Kidney capillary endothelial cell (primary cell): ENCODE results near the gene KRT1.

Experiments used
- DNase-seq: peaks from one replicate; pipeline ENCODE4 v3.0.0-alpha.2; 2018; ENCODE audit warnings: low spot score

KRT1 gene

DNA sequence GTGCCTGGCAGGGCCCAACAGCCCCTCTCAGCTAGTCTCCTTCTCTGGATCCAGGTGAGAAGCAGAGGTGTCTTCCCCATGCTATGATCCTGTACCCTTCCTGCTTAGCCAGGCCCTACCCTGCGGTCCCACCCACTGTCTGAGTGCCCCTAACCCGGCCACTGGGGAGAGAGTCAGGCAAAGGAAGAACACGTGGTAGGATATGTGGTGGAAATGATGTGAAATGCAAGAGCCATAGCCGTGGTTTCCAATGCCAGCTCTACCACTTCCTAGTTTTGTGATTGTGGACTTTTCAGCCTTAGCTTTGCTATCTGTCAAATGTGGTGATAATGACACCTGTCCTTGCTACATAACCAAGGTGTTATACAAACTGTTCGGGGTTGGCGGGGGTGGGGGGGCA, 44.0 kb downstream of the KRT1 start:
- no peak for DNase-seq

DNA sequence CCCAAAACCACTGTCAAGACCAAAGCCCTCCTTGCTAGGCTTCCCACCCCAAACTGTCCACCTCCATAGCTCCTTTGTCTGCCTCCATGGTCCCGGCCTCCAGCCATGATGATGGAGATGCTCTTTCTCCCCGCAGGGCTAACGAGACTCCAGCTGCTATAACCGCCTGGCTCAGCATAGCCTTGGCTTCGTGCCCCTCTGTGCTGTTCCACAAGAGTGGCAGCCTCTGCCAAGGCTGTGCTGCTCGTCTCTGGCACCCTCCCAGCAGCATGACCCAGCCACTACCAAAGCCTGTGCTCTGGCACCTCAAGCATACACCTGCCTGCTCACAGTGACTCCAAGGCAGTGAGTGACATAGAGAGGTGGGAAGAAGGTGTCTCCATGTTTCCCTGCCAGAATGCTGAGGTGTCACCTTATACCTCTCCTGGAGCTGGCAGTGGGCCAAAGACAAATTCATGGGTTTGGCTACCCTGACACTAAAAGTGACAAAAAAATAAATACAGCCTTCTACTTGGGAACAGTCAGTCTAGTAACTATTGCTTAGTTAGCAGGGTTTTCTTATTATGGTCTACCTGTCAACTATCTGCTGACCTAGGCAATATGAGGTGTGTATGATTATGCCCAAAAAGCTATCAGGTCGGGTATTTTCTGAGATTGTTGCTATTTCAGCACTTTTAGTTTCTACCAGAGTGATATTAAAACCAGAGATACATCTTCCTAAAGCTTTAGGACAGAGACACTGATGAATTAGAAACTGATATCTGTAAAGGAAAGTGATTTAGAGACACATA, 45.7 kb downstream of the KRT1 start:
- DNase-seq: no peak

DNA sequence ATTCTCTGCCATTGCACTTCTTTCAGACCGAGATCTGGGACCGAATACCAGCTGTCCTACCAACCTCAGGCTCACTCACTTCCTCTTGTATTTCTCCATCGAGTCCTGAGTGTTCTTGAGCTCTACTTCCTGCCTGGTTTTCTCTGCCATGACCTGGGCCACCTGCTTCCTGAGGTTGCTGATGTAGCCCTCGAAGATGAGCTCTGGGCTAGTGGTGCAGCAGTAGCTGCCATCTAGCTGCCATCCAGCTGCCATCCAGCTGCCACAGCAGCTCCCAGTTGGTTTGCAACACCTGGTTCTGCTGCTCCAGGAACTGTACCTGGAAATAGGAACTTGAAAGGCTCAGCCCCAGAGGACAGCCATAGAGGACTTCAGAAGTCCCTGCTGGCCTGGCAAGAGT, 46.8 kb downstream of the KRT1 start:
- no peak for DNase-seq

DNA sequence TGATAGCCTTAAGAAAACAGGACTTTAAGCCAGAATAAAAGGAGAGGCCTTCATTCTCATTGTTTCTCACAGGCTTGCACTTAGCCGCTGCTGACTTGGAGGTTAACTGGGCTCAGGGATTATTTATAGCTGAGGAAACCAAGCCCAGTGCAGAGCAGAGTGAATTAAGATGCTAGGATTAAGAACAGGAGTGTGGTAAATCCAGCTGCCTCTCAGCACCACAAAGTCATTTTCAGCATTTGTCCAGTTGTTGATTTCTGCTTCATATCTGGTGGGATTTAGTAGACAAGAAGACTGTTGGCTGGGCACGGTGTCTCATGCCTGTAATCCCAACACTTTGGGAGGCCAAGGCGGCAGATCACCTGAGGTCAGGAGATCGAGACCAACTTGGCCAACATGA, 47.6 kb downstream of the KRT1 start:
- DNase-seq: no peak

DNA sequence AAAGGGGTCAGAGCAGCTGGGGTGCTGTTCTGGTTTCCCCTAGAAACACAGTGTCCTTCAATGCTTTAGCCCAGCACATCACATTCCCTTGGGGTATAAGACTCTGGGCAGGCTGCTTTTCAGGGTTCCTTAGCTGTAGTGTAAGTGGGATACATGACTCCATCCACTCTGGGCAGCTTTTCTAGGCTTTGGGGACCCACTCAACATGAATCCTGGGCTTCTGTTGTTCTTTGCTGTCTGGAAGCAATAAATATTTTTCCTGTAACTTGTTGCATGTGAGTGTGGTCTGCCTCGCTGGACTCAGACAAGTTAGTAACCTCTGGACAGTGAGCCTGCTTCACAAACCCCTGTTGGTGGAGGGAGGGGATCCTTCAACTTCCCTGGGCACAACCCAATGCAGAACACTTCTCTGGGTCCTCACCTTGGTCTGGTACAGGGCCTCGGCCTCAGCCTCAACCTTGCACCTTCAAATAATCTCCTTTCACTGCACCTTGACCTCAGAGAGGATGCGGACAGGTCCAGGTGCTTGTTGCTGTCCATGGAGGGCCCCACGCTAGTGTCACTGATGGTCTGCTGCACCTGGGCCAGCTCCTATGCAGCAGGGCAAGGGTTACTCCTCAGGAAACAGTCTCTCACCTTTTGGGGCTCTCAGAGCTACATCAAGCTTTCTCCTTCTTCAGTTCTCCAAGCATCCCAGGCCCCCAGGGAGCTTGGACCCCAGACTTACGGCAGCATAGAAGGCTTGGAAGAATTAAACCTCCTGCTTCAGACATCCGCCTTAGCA, 48.3 kb downstream of the KRT1 start:
- DNase-seq: no peak

DNA sequence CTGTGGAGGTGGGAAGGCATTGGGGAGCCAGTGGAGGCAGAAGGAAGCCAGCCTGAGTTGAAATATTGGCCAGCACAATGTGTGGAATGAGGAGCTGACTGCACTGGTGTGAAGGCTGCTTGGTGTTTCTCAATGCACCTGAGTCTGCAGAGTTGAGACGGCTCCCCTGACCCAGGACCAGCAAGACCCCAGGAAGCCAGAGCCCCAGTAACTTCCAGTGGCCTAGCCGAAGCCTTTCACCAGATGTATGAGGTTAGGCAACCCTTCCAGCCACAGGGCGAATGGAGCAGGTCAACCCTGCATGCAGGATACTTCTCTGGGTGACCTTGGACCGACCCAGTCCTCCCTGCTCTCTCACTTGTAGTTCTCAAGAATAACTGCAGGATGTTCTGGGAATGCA, 48.9 kb downstream of the KRT1 start:
- DNase-seq: no peak

DNA sequence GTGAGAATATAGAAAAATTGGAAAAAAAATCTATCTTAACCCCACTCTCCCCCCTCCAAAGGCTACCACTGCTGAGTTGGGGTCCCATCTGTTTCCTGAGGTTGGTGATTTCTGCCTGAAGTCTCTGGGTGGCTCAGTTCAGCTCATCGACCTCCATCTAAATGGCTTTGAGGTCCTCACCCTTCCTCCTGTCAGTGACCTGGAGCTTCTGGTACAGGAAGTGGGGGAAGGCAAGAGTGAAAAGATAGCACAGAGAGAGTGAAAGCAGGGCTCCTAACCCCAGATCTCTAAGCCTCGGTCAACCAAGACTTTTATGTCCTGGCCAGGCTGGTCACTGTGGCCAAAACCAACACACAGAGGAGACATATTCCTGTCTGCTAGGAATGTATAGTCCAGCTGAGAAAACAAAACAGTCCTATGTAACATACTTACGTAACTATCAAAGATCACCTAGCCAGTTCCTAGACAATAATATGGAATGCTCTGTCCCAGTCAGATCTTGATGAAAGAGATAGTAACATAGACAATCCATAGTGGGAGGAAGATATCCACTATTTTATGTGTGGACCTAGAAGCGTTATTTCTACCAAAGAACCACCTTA, 49.5 kb downstream of the KRT1 start:
- DNase-seq: no peak

DNA sequence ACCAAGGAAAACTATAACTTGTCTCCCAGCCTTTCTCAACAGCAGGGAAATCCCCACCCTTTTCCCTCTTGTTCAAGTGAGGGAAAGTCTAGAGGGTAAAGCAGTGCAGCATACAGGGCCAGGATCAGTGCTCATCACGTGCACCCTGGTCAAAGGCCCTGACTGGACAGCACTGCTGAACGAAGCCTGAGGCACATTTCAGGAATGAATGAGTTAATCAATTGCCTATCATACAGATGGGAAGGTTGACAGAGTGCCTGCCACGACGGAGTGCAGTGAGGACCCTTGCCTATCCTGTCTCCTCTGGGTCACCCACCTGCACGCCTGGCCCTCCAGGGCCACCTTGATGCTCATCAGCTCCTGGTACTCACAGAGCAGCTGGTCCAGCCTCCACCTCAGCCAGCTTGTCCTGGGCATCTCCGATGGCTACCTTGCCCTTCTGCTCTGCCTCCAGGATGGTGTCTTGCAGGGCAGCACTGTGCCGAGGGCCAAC, 50.2 kb downstream of the KRT1 start:
- DNase-seq: no peak

DNA sequence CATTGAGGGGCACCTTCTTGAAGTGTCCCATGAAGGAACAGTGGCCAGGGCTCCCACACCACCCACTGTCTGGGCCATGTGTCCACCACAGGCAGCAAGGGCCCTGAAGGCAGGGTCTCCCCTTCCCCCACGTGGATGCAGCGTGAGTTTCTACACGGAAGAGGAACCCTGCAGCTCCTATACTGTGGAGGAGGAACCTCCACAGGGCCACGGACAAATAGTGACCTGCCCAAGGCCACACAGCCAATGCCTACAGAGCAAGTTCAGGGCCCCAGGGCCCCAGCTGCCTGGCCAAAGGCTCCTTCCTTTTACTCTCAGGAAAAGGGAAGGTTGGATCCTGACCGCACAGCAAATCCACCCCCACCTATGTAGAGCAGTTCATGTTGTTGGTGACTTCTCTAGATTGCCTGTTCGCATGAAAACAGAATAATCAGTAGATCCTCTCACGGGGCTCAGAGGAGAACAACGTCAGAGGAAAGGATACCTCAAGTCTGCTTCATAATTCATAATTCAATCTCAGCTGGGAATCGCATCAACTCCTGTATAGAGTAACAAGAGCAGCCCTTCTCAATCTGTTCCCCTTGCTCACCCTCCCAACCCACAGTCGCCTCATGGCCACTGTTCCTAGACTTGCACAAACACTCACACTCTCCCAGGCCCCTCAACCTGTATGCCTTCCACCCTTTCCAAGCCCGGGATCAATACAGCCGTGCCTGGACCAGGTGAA, 50.8 kb downstream of the KRT1 start:
- no peak for DNase-seq

DNA sequence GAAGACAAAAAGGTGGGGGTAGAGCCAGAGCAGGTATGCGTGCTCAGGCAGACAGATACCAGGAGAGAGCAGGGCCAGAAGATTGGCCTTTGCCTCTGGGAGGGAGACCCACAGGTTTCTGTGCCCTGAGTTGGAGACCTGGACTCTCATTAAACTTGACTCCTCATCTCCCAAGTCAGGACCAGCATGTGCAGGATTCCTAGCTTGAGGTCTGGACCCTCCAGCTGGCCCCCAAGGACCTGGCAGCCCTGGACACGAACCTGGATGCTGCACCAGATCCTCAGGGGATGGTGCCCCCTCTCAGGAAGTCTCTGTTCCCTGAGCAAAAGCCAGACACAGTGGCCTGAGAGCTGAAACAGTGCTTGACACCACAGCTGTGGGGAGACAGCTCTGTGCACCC, 51.4 kb downstream of the KRT1 start:
- DNase-seq: no peak

DNA sequence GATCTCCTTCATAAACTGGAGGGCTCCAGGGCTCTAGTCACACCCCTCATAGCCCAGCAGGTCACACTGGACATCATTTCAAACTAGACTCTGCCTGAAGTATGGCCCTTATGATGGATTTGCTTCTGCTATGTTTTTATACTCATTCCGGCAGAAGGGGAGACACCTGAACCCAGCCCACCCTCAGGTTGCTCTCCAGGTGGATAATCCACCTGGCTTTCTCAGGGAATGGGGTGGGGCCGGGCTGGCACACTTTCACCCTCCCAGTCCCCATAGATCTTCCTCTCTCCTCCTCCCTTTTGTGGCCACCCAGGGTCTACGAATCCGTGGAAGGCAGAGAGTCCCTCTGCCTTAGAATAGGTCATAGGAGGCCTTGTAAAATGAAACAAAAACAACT, 52.1 kb downstream of the KRT1 start:
- no peak for DNase-seq

DNA sequence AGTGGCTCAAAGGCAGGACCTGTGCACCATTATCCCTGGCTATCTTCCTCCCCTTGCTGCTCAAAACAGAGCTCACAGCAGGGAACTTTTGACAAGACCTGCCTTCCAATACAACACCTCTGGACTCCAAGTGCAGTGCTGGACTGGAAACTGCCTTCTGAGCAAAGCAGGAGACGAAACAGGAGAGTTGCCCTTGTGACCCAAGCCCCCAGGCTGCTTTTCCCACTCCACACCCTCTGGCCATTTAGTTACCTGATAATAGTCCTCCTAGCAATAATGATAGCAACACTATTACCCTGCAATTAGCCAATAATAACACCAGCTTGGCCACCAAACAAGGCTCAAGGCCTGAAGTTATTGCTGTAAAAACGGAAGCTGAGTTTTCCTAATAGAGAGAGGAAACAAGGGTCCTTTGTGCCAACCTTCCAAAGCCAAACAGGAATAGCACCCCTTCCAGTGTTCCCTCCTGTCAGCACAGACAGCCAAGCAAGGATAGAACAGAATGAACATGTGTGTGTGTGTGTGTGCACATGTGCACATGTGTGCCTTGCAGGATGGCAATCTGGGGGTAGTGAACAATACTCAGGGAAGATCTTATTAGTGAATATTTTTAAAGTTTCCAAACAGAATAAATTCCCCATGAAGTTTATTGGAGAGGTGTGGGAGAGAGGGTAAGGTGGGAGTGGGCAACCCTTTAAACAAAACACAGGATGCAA, 52.7 kb downstream of the KRT1 start:
- no peak for DNase-seq
